ENCODE measurements around the gene THSD7A. TPM values are rescaled to one million over a fixed set of nuclear protein-coding genes. Genes with fewer than 3 reads are reported as not detected.

THSD7A gene
- polyA plus RNA-seq, 3 donors from 2014 or later, result not detected

DNA sequence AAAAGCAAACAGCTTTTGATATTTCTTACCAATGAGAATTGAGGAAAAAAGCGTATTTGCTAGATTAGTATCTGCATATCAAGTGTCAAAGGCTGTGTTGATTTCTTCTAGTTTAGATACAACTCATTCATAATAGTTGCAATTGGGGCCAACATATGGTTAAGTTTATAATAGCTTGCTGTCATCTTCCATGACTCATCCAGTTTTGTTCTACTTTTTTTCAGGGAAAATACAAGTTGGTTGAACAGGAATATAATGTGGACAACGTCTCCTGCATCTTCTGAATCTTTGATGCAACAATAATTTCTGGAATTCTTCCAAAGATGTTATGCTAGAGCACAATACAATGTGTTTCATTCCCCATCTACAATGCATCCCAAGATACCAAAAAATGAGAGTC lies 182.0 kb downstream of the THSD7A start:
- Mint-ChIP-seq H3K36me3 (peaks cover 0 to 3% (median 0%) of the 10 kb centered on the region in 3 donors), H3K27ac (no peak overlapping the region), H3K4me1 (no peaks in the 10 kb centered on the region), H3K9me3 (peaks cover 0 to 38% (median 8%) of the 10 kb centered on the region in 6 donors), H3K27me3 (ENCODE audit: low read depth in 3 of 3) (no peaks in the 10 kb centered on the region), H3K4me3 (no peak overlapping the region)
- no peak for DNase-seq

DNA sequence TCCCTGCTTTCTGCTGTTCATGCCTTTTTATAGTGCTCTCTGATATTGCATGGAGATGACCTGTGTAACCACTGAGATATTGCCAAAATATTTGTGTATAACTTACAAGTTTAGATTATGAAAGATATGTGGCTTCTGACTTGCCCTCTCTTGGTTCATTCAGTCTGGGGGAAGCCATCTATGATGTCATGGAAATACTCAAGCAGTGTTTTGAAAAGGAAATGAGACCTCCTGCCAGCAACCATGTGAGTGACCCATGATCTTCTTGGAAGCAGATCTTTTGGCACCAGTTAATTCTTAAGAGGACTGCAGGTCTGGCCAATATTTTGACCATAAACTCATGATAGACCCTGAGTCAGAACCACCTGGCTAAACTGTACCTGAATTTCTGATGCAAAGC lies 183.0 kb downstream of the THSD7A start:
- Mint-ChIP-seq H3K27ac (no peak overlapping the region), H3K36me3 (peaks cover 0 to 3% (median 0%) of the 10 kb centered on the region in 3 donors), H3K9me3 (peaks cover 0 to 39% (median 8%) of the 10 kb centered on the region in 6 donors), H3K27me3 (ENCODE audit: low read depth in 3 of 3) (no peaks in the 10 kb centered on the region), H3K4me1 (no peaks in the 10 kb centered on the region), H3K4me3 (no peak overlapping the region)
- DNase-seq, result no peak

DNA sequence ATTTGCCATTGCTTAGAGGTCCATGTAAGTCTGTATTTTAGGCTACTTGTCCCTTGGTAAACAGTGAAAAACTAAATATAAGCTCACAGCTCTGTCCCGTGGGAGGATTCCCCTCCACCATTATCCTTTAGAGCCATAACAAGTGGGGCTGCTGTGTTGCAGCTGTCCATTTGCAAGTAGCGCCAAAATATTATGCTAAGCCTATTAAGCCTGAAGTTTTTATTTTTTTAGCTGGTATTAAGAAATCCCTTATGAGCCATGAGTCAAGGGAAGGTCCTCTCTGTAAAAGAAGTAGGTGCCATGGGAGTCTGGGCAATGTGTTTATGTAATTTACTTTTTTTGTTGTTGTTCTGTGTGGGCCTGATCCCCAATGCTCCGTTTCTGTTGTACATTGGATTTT lies 183.9 kb downstream of the THSD7A start:
- Mint-ChIP-seq H3K36me3 (peaks cover 0 to 3% (median 0%) of the 10 kb centered on the region in 3 donors), H3K4me3 (no peak overlapping the region), H3K27me3 (ENCODE audit: low read depth in 3 of 3) (no peaks in the 10 kb centered on the region), H3K9me3 (peaks cover 0 to 46% (median 8%) of the 10 kb centered on the region in 6 donors), H3K4me1 (no peaks in the 10 kb centered on the region), H3K27ac (no peak overlapping the region)
- no peak for DNase-seq

DNA sequence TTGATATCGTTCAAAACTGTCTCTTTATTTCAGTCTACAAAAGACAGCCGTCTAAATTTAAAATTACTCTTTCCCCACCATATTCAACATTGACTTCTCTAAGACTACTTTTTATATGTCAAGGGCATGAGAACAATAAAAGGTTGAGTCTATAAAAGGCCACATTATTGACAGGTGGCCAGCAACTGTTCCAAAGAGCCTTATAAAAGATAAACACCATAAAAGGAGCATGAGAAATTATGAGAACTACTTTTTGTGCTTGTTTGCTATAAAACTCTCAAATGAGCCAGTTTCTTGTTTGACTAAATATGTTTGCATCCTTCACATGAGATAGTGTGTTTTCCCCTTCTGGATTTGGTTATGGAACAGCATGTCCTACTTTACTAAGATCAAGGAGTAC lies 189.2 kb downstream of the THSD7A start:
- Mint-ChIP-seq H3K27me3 (ENCODE audit: low read depth in 3 of 3) (peaks cover 0 to 2% (median 0%) of the 10 kb centered on the region in 3 donors), H3K9me3 (peaks cover 0 to 19% (median 5%) of the 10 kb centered on the region in 6 donors), H3K4me1 (no peaks in the 10 kb centered on the region), H3K36me3 (no peaks in the 10 kb centered on the region), H3K4me3 (no peak overlapping the region), H3K27ac (no peak overlapping the region)
- no peak for DNase-seq

DNA sequence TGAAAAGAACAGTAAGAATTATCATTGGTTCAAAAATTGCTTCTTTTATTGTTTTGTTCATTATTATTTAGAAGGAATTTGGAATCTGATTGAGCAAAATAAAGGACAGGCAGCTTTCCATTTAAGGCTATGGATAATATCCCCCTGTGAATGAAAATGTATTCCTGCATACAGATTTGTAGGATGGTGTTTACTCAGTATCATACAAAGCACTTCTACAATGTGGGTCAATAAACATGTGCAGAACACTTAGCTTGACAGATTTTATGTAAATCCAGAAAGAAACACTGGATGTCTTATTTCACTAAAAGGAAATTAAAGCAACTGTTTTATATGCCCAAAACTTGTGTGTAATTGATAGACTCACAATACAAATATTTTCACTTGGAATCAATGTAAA lies 189.7 kb downstream of the THSD7A start:
- Mint-ChIP-seq H3K27ac (no peak overlapping the region), H3K4me1 (no peaks in the 10 kb centered on the region), H3K36me3 (no peaks in the 10 kb centered on the region)

DNA sequence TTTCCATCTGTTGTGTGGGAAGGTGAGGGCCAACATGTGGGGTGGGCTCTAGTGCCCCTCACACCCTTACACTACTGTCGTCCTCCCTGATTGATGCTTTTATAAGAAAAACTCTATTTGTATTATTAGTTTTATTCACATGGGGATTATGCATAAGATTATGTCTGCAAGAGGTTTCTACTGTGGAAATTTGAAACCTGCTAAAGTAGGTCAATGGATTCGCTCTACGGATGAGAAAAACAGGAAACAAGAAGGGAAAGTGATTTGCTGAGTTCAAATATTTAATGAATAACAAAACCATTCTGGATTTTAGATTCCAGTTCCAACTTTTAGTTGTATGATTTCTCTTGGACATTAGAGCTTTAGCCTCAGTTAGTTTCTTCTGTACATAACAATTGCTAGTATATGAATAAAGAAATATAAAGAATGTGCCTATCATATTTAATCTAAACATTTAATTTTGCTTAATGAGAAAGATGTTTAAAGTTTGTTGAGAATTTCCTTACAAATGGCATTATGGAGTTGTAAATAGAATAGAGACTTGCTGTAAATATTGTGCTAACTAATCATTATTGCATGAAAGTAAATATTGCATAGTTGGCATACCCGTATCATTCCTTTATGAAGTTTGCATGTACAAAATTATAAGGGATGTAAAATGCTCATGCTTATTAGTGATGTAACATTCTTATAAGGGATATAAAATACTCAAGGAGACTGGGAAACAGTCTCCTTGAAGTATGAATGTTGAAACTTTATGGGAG lies 193.8 kb downstream of the THSD7A start:
- H3K9me3 Mint-ChIP-seq, result peaks cover 4 to 31% (median 17%) of the 10 kb centered on the region in 6 donors

More for the DNA sequence above, 189.7 kb downstream of the THSD7A start:
- peaks cover 2 to 22% (median 6%) of the 10 kb centered on the region in 6 donors for H3K9me3 Mint-ChIP-seq
- H3K27me3 Mint-ChIP-seq (ENCODE audit: low read depth in 3 of 3), result peaks cover 0 to 2% (median 0%) of the 10 kb centered on the region in 3 donors
- no peak overlapping the region for H3K4me3 Mint-ChIP-seq
- no peak for DNase-seq

DNA sequence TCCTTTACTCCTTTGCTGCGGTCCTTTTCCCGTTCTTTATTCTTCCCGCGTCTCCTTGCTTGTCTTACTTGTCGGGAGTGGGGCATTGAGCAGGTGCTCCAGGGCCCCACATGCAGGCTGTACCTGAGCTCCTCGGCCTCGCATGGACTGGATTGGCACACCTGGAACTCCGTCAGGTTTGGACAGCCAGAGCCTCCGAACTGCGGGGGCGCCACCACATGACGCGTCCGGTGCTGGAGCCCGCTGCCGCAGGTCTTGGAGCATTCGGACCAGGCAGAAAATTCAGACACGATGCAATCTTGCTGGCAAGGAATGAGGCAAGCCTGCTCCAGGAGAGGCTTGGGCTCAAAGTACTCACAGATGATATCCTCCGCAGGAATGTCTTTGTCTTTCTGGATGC lies 195.7 kb downstream of the THSD7A start:
- no peak for DNase-seq

More for the DNA sequence above, 193.8 kb downstream of the THSD7A start:
- Mint-ChIP-seq H3K27me3 (ENCODE audit: low read depth in 3 of 3) (peaks cover 0 to 4% (median 3%) of the 10 kb centered on the region in 3 donors), H3K4me3 (no peak overlapping the region), H3K36me3 (peaks cover 0 to 3% (median 0%) of the 10 kb centered on the region in 3 donors), H3K4me1 (no peaks in the 10 kb centered on the region), H3K27ac (no peak overlapping the region)
- no peak for DNase-seq

DNA sequence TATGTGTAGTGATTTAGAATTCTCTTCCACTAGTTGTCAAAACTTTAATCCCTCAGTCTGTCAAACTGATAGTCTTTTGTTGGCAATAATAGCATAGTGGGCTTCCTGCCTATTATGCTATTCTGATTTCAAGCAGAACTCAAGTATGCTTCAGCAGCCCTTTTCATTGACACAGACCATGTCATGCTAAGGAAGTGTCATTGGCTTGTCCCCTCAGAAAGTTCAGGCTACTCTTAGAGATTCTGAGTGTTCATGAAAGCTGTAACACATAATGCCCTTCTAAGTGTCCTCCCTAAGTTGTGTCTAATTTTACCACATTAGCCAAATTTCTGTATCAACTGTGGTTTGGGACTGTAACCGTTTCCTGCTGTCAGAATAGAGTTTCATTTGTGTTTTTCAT lies 198.7 kb downstream of the THSD7A start:
- peaks cover 0 to 3% (median 0%) of the 10 kb centered on the region in 3 donors for H3K36me3 Mint-ChIP-seq
- H3K9me3 Mint-ChIP-seq, result peaks cover 9 to 44% (median 21%) of the 10 kb centered on the region in 6 donors
- no peak for DNase-seq
- H3K27me3 Mint-ChIP-seq (ENCODE audit: low read depth in 3 of 3), result peaks cover 0 to 5% (median 2%) of the 10 kb centered on the region in 3 donors
- H3K4me3 Mint-ChIP-seq, result no peak overlapping the region
- H3K27ac Mint-ChIP-seq, result no peak overlapping the region
- H3K4me1 Mint-ChIP-seq, result no peaks in the 10 kb centered on the region

More for the DNA sequence above, 195.7 kb downstream of the THSD7A start:
- Mint-ChIP-seq H3K4me3 (no peak overlapping the region), H3K9me3 (peaks cover 6 to 37% (median 23%) of the 10 kb centered on the region in 6 donors), H3K27ac (no peak overlapping the region), H3K27me3 (ENCODE audit: low read depth in 3 of 3) (peaks cover 0 to 3% (median 2%) of the 10 kb centered on the region in 3 donors), H3K36me3 (peaks cover 0 to 3% (median 0%) of the 10 kb centered on the region in 3 donors), H3K4me1 (no peaks in the 10 kb centered on the region)

DNA sequence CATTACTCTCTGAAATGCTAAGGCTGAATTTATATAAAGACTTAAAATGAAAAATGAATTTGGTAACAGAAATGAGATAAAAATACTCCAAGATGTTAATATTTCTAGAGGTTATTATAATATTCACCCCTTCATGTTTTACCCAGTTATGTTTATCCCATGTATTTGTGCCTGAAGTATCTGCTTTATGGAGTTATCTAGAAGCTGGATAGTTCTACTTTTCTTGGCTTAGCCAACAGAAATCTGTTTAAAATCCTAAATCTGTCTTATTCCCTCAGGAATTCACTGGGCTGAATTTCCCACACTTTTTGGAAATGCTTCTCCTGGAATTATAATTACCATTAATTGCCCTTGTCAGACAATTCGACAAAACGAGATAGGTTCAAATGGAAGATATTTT lies 201.6 kb downstream of the THSD7A start:
- no peak overlapping the region for H3K4me3 Mint-ChIP-seq
- no peaks in the 10 kb centered on the region for H3K36me3 Mint-ChIP-seq
- peaks cover 2 to 32% (median 12%) of the 10 kb centered on the region in 6 donors for H3K9me3 Mint-ChIP-seq
- H3K27me3 Mint-ChIP-seq (ENCODE audit: low read depth in 3 of 3), result peaks cover 0 to 2% (median 2%) of the 10 kb centered on the region in 3 donors
- H3K27ac Mint-ChIP-seq, result no peak overlapping the region
- no peaks in the 10 kb centered on the region for H3K4me1 Mint-ChIP-seq
- no peak for DNase-seq

DNA sequence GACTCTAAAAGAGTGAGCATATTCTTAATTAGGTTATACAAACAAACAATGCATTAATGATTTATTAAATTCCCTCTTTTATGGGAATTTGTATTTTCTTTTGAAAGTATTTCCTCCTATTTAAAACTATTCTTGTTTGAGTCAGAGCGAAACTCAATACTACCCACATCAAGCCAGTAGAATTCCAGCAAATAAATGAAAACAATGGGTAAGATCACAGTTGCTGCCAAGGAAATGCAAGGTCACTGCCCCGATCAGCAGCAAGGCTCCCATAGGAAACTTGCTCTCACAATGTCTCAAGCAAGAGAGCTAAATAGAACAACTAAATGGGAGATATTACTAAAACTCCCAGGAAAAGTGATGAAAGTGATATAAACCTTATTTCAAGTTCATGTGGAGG lies 206.3 kb downstream of the THSD7A start:
- Mint-ChIP-seq H3K4me3 (no peak overlapping the region), H3K9me3 (peaks cover 4 to 26% (median 9%) of the 10 kb centered on the region in 6 donors), H3K27me3 (ENCODE audit: low read depth in 3 of 3) (peaks cover 0 to 3% (median 2%) of the 10 kb centered on the region in 3 donors), H3K4me1 (no peaks in the 10 kb centered on the region), H3K27ac (no peak overlapping the region), H3K36me3 (no peaks in the 10 kb centered on the region)
- DNase-seq, result no peak

DNA sequence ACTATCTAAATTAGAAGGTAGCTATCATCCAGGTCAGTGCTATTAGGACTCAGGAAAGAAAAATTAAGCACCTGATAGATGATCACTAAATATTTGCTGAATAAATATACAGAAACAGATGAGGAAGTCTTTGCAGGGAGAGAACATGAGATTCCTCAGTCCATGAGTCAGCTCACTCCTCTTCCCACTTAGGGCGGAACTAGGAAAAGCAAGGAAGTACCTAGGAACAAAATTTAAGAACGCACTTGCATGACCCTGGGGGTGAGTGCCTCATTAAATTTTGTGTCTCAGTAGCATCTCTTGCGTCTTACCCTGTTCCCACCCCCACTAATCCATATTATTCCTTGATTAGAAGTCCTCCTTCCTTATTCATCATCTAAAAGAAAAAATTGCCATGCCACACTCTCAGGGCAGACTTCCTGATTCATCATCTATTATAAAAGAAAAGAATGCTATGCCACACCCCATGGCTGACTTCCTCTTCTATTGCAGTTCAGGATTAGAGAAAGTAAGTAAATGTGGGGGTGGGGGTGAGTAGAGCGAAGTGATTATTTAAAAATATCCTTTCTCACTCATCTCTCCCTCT lies 208.8 kb downstream of the THSD7A start:
- no peak overlapping the region for H3K27ac Mint-ChIP-seq
- H3K36me3 Mint-ChIP-seq, result no peaks in the 10 kb centered on the region
- peaks cover 0 to 1% (median under 1%) of the 10 kb centered on the region in 3 donors for H3K27me3 Mint-ChIP-seq (ENCODE audit: low read depth in 3 of 3)
- no peak for DNase-seq
- H3K9me3 Mint-ChIP-seq, result peaks cover under 1 to 24% (median 9%) of the 10 kb centered on the region in 6 donors
- no peaks in the 10 kb centered on the region for H3K4me1 Mint-ChIP-seq
- no peak overlapping the region for H3K4me3 Mint-ChIP-seq

DNA sequence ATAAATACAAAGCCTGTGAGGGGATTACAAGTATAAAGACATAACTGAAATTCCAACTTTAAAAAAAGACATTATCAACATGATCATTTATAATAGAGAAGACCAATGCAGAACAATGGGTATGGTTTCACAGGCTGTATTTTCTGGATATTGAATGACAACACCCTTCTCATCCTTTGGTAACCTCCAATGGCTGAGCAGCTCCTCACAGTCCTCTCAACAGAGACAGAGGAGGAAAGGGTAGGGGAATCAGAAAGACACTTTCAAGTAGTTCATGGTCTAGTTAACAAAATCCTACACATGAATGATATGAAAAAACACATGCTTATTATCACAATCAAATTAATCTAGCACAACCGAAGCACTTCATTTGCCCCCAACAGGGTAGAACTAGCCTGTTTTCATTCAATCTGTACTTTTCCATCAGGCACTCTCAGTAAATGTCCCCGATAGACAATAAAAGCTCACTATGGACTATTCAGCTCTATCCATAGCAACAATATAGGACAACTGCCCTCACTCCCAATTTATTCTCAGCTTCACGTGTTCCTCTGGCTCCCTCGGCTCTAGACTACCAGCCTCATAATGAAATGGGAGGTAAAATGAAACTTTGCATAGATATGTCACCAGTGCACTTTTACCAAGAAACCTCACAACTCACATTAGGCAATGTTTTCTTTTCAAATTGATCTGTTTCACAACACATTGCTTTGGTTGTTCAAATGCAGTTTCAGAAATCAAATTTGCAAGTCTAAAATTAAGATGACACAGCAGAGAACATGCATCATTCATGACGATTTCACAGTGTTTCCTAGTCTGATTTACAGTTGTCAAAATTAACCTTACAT lies 211.4 kb downstream of the THSD7A start:
- H3K36me3 Mint-ChIP-seq, result no peaks in the 10 kb centered on the region
- no peak overlapping the region for H3K4me3 Mint-ChIP-seq
- H3K4me1 Mint-ChIP-seq, result no peaks in the 10 kb centered on the region
- H3K27me3 Mint-ChIP-seq (ENCODE audit: low read depth in 3 of 3), result peaks cover 0 to 1% (median 0%) of the 10 kb centered on the region in 3 donors
- no peak for DNase-seq
- peaks cover 2 to 22% (median 8%) of the 10 kb centered on the region in 6 donors for H3K9me3 Mint-ChIP-seq
- H3K27ac Mint-ChIP-seq, result no peak overlapping the region

DNA sequence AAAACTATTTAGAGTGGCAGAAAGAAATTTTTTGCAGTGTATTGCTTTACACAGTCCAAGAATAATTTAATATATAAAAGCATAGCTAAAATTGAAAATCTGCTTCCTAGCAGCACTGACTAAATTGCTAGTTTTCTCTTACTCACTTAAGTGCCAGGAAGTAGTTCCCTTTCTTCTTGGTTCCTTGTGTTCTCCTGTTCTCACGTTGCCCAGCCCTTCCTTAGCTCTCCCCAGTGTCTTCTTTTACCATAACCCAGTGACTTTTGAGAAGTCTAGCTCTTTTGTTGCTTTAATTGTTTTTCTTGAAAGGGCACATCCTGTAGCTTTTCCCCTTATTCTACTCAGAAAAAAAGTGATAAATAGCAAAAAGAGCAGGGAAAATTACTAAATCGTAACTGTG lies 215.5 kb downstream of the THSD7A start:
- H3K9me3 Mint-ChIP-seq, result peaks cover 3 to 21% (median 10%) of the 10 kb centered on the region in 6 donors
- H3K27me3 Mint-ChIP-seq (ENCODE audit: low read depth in 3 of 3), result no peaks in the 10 kb centered on the region
- no peak overlapping the region for H3K27ac Mint-ChIP-seq
- no peak for DNase-seq
- no peak overlapping the region for H3K4me3 Mint-ChIP-seq
- H3K4me1 Mint-ChIP-seq, result no peaks in the 10 kb centered on the region
- no peaks in the 10 kb centered on the region for H3K36me3 Mint-ChIP-seq

Measured in immature natural killer cell (primary cell).